KMS-11 (cell line): ENCODE results near the gene PLEKHM2.

Experiments
- H2AFZ ChIP-seq: fragments of 200-600 bp; sonication (generic); 2 replicates; pipeline ENCODE4 v1.6.1; 2016; ENCODE audit warnings: antibody characterized with exemption, mixed run types, low read depth
- H3K27ac ChIP-seq: fragments of 200-600 bp; sonication (generic); 2 replicates; pipeline ENCODE4 v1.6.1; 2016; ENCODE audit warnings: mild to moderate bottlenecking, mixed run types
- H3K27me3 ChIP-seq: fragments of 200-600 bp; sonication (generic); 2 replicates; pipeline ENCODE4 v1.6.1; 2017; ENCODE audit warnings: mild to moderate bottlenecking, low read depth, mixed run types, moderate library complexity; ENCODE audit not compliant: insufficient read depth
- H3K36me3 ChIP-seq: fragments of 200-600 bp; sonication (generic); 2 replicates; pipeline ENCODE4 v1.6.1; 2017; ENCODE audit warnings: mild to moderate bottlenecking, mixed run types; ENCODE audit not compliant: insufficient read depth
- H3K4me1 ChIP-seq: fragments of 200-600 bp; sonication (generic); 2 replicates; pipeline ENCODE4 v1.6.1; 2016; ENCODE audit warnings: mild to moderate bottlenecking, low read depth, mixed run types; ENCODE audit not compliant: poor library complexity, severe bottlenecking
- H3K4me2 ChIP-seq: fragments of 200-600 bp; sonication (generic); 2 replicates; pipeline ENCODE4 v1.7.0; 2016; ENCODE audit warnings: mild to moderate bottlenecking, mixed run types
- H3K4me3 ChIP-seq: fragments of 200-600 bp; sonication (generic); IDR thresholded peaks from 2 replicates; pipeline ENCODE4 v1.6.1; 2017; ENCODE audit warnings: low read depth, low read length, mixed read lengths; ENCODE audit not compliant: insufficient read depth
- H3K79me2 ChIP-seq: fragments of 200-600 bp; sonication (generic); 2 replicates; pipeline ENCODE4 v1.6.1; 2016; ENCODE audit warnings: low read depth, mixed run types; ENCODE audit not compliant: insufficient read depth
- H3K9ac ChIP-seq: fragments of 200-600 bp; sonication (generic); 2 replicates; pipeline ENCODE4 v1.6.1; 2016; ENCODE audit warnings: mild to moderate bottlenecking, mixed run types
- H4K20me1 ChIP-seq: fragments of 200-600 bp; sonication (generic); 2 replicates; pipeline ENCODE4 v1.6.1; 2016; ENCODE audit warnings: mild to moderate bottlenecking, mixed run types; ENCODE audit not compliant: insufficient read depth
- CTCF ChIP-seq: fragments of 200-600 bp; sonication (generic); conservative IDR thresholded peaks from 2 replicates; pipeline ENCODE4 v1.6.1; 2017; ENCODE audit warnings: low read depth, mild to moderate bottlenecking, antibody characterized with exemption, low read length, moderate library complexity, mixed read lengths

The PLEKHM2 gene

GRCh38 chr1:15755646-15756040 is 71.5 kb downstream of the PLEKHM2 start:
- Histone ChIP-seq H3K9ac (no peak overlapping the region), H4K20me1 (no peaks in the 10 kb centered on the region), H3K4me1 (no peaks in the 10 kb centered on the region), H3K79me2 (no peaks in the 10 kb centered on the region), H3K36me3 (no peaks in the 10 kb centered on the region), H3K4me3 (no peak overlapping the region), H3K27ac (no peak overlapping the region), H2AFZ (no peak overlapping the region), H3K4me2 (no peak overlapping the region), H3K27me3 (peaks cover 31% of the 10 kb centered on the region)
- TF ChIP-seq CTCF = no peak

- Histone ChIP-seq H3K27me3 (peaks cover 36% of the 10 kb centered on the region), H3K4me1 (no peaks in the 10 kb centered on the region), H3K4me2 (no peak overlapping the region), H3K27ac (no peak overlapping the region), H2AFZ (no peak overlapping the region), H3K9ac (no peak overlapping the region), H3K36me3 (no peaks in the 10 kb centered on the region), H4K20me1 (no peaks in the 10 kb centered on the region), H3K4me3 (no peak overlapping the region), H3K79me2 (no peaks in the 10 kb centered on the region)
- no peak for TF ChIP-seq CTCF
Measured at GRCh38 chr1:15756143-15757015, 72.3 kb downstream of the PLEKHM2 start.

- TF ChIP-seq CTCF = no peak
- Histone ChIP-seq H3K79me2 (no peaks in the 10 kb centered on the region), H3K9ac (no peak overlapping the region), H4K20me1 (no peaks in the 10 kb centered on the region), H3K36me3 (no peaks in the 10 kb centered on the region), H3K4me2 (no peak overlapping the region), H3K4me3 (no peak overlapping the region), H2AFZ (no peak overlapping the region), H3K4me1 (no peaks in the 10 kb centered on the region), H3K27me3 (peaks cover 35% of the 10 kb centered on the region), H3K27ac (no peak overlapping the region)
Measured at GRCh38 chr1:15757016-15757543, 73.0 kb downstream of the PLEKHM2 start.

- H3K4me2 ChIP-seq = no peak overlapping the region
- H3K9ac ChIP-seq = no peak overlapping the region
- H3K27me3 ChIP-seq = peaks cover 33% of the 10 kb centered on the region
Measured at GRCh38 chr1:15757575-15758342, 73.6 kb downstream of the PLEKHM2 start.

More at GRCh38 chr1:15757575-15758342, 73.6 kb downstream of the PLEKHM2 start:
- H3K79me2 ChIP-seq = no peaks in the 10 kb centered on the region
- no peak for TF ChIP-seq CTCF
- H4K20me1 ChIP-seq = no peaks in the 10 kb centered on the region
- no peak overlapping the region for H2AFZ ChIP-seq
- H3K27ac ChIP-seq = no peak overlapping the region
- no peak overlapping the region for H3K4me3 ChIP-seq
- H3K36me3 ChIP-seq = no peaks in the 10 kb centered on the region
- no peaks in the 10 kb centered on the region for H3K4me1 ChIP-seq
